ENCODE results near the gene MPL. TPM values are rescaled to one million over a fixed set of nuclear protein-coding genes. Genes with fewer than 3 reads are reported as not detected.

The MPL gene
- total and polyA plus RNA-seq, 2 of the 8 experiments (the other 6 are each of a cell fraction or from before 2014, with no cell fraction given): 0.08 TPM; not detected in 1

DNA sequence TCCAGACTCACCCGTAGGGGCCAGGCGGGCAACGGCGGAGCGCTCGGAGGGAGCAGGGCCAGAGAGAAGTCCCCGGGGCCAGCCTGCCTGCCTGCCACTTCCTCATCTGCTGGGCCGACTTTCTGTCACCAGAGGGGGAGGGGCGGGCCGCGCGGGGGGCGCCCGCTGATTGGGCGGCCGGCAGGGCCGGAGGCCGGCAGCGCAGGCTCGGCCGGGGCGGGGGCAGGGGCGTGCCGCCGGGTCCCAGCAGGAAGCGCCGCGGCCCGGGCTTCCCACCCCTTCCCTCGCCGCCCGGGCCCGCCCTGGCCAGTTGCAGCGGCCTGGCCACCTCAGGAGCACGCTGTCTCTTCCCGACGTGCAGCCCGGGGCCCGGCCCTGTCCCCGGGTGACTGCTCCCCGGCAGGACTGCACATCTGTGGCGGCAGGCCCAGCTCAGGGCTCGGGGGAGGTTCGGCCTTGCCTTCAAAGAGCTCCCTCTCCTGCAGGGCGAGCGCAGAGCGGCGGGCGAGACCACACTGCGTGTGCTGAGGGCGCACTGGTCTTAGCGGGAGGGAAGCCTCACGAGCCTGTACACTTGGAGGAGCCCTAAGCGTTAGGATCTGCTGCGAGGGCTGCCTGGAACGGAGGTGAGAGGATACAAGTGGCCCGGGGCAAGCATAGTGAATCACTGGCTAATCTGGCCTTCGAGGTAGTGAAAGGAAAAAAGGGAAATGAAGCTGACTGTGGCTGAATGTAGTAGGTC is 30.5 kb downstream of the MPL start, which contains the start of gene ELOVL1:
Gene ELOVL1 (minus strand): TSS at position 108 of the 742 bp plus-strand sequence. CDS start 2,402 bp downstream, outside the sequence.
- Histone ChIP-seq H3K4me1 (replicated peaks in 1 of 4; ENCODE audit: control insufficient read depth in 3 of 4, insufficient read depth in 4 of 4, low read length in 3 of 4) (peaks cover 4 to 21% (median 13%) of the 10 kb centered on the region in 4 experiments), H2BK5ac (ENCODE audit: low read depth, low read length) (peak within 1 kb of the TSS; percentile 94; the same call in 1 of the 2 replicates), H2AFZ (ENCODE audit: low read length) (0 out of 2 replicates have a peak within 1 kb of the TSS, but pooled peaks have one; percentile 7), H2BK120ac (replicated peaks; ENCODE audit: low read depth, low read length) (no peak within 1 kb of the TSS), H3K23ac (ENCODE audit: insufficient read length) (no peak within 1 kb of the TSS), H3K36me3 (ENCODE audit: control insufficient read depth in 2 of 4, insufficient read depth in 4 of 4, low read length in 3 of 4) (peaks cover 1 to 22% (median 9%) of the 10 kb centered on the region in 4 experiments; a peak in 6 of 8 replicates), H3K4me2 (ENCODE audit: insufficient read depth in 1 of 2, low read depth in 2 of 2, low read length in 2 of 2) (peak within 1 kb of the TSS; percentile 93 to 96), H3K79me1 (ENCODE audit: low read depth, low read length) (peaks cover 8% of the 10 kb centered on the region), H3K27me3 (replicated peaks in 1 of 4; ENCODE audit: control insufficient read depth in 3 of 4, extremely low read depth in 1 of 4, insufficient read depth in 3 of 4, low read length in 3 of 4) (no peaks in the 10 kb centered on the region), H3K9ac (replicated peaks in 1 of 4; ENCODE audit: extremely low read depth in 1 of 4, low read depth in 3 of 4, low read length in 3 of 4) (peak within 1 kb of the TSS; percentile 42 to 71 (median 56); a peak in 6 of 7 replicates), H3K14ac (ENCODE audit: insufficient read length) (no peak within 1 kb of the TSS), H2BK15ac (ENCODE audit: low read length) (peak within 1 kb of the TSS; percentile 97), H4K20me1 (replicated peaks in 1 of 2; ENCODE audit: control insufficient read depth in 1 of 2, insufficient read depth in 2 of 2, low read length in 2 of 2) (peaks cover 0 to 14% of the 10 kb centered on the region in 2 experiments), H3K9me3 (ENCODE audit: insufficient read depth in 2 of 2, low read depth in 1 of 2, low read length in 1 of 2) (no peaks in the 10 kb centered on the region), H4K91ac (replicated peaks; ENCODE audit: insufficient read length, low read length) (peak within 1 kb of the TSS; percentile 96), H3K23me2 (ENCODE audit: low read depth, low read length) (peaks cover 13% of the 10 kb centered on the region), H3K4me3 (ENCODE audit: extremely low read depth in 1 of 4, insufficient read depth in 2 of 4, low read depth in 3 of 4, low read length in 4 of 4) (peak within 1 kb of the TSS; percentile 33 to 68 (median 58)), H2AK5ac (ENCODE audit: low read depth, low read length) (peak within 1 kb of the TSS; percentile 94; the same call in 1 of the 2 replicates), H4K5ac (ENCODE audit: insufficient read length, low read depth, low read length) (peak within 1 kb of the TSS; percentile 93), H3K56ac (replicated peaks; ENCODE audit: insufficient read length, low read depth, low read length) (peak within 1 kb of the TSS; percentile 80), H2BK12ac (ENCODE audit: low read depth, low read length) (peak within 1 kb of the TSS; percentile 90; the same call in 1 of the 2 replicates), H2BK20ac (ENCODE audit: low read length) (no peak within 1 kb of the TSS), H3K79me2 (ENCODE audit: control insufficient read depth in 1 of 2, insufficient read depth in 2 of 2, low read length in 2 of 2) (no peaks in the 10 kb centered on the region; a peak in 1 of 4 replicates), H3K18ac (ENCODE audit: extremely low read depth, low read length) (peak within 1 kb of the TSS; percentile 96), H3K4ac (replicated peaks; ENCODE audit: insufficient read length, low read depth, low read length) (peak within 1 kb of the TSS; percentile 99), H4K8ac (ENCODE audit: extremely low read depth, insufficient read depth, low read length) (peak within 1 kb of the TSS; percentile 94), H3K27ac (ENCODE audit: low read depth, low read length) (peak within 1 kb of the TSS; percentile 79; the same call in 1 of the 2 replicates)
- CTCF ChIA-PET (ENCODE audit: partially characterized antibody): interaction anchor here (0.8 to 2.8 kb wide), 10 partner anchors 11 to 203 kb away, joined by 3 to 12 read pairs (median 4); partner anchors contain the start of genes MED8 and SZT2
- FAIRE-seq: no peak
- WGBS, 2 experiments (ENCODE audit: extremely low coverage in 1 of 2, insufficient coverage in 1 of 2, insufficient read length in 1 of 2, insufficient replicate concordance in 2 of 2, low coverage in 1 of 2, low lambda C conversion rate in 2 of 2, missing lambda C conversion rate in 1 of 2): 5% methylated on average over 27 of the region's 58 CpGs; no CpG with 5 or more reads in 1 of the 2 experiments
- POLR2A ChIA-PET (ENCODE audit: partially characterized antibody): interaction anchor here (0.8 to 3.9 kb wide), 16 partner anchors 10 to 552 kb away, joined by 3 to 33 read pairs (median 4); partner anchors contain the start of genes CDC20, HYI, MED8 and SZT2
- DNase-seq (ENCODE audit: low read depth in 1 of 2, low spot score in 2 of 2): peak in 1 of 2 experiments; percentile 92
- TF ChIP-seq MAX (IDR thresholded peaks at IDR 0.05) (peak; percentile 81), PHF8 (conservative IDR thresholded peaks at IDR 0.05; ENCODE audit: low read depth, low read length) (peak; percentile 65; the same call in 1 of the 2 replicates), BCL11A (IDR thresholded peaks at IDR 0.05; ENCODE audit: low read depth in 2 of 2, low read length in 2 of 2) (no peak), RNF2 (IDR thresholded peaks at IDR 0.05; ENCODE audit: borderline replicate concordance, low read depth, low read length, missing control alignments, poor library complexity, severe bottlenecking) (no peak), SP1 (IDR thresholded peaks at IDR 0.05; ENCODE audit: low read depth, low read length) (0 out of 2 replicates have a peak, but pooled peaks have one; percentile 28), RBBP5 (IDR thresholded peaks at IDR 0.05; ENCODE audit: borderline replicate concordance, low read depth, low read length) (peak; percentile 58), KDM4A (IDR thresholded peaks at IDR 0.05; ENCODE audit: low read depth, low read length, severe bottlenecking) (peak; percentile 62)
- TF ChIP-seq, protein P1, sequence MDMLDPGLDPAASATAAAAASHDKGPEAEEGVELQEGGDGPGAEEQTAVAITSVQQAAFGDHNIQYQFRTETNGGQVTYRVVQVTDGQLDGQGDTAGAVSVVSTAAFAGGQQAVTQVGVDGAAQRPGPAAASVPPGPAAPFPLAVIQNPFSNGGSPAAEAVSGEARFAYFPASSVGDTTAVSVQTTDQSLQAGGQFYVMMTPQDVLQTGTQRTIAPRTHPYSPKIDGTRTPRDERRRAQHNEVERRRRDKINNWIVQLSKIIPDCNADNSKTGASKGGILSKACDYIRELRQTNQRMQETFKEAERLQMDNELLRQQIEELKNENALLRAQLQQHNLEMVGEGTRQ (IDR thresholded peaks at IDR 0.05; ENCODE audit: low read length): no peak
